H1 (cell line): ENCODE results near the gene AK8. TPM values are rescaled to one million over a fixed set of nuclear protein-coding genes. Genes with fewer than 3 reads are reported as not detected.

Source experiments
- CTCF ChIA-PET: fragments of 300-600 bp; sonication (Branson Sonifier 250); formaldehyde crosslinking; loops from one replicate; lab custom pipeline; 2021; ENCODE audit not compliant: partially characterized antibody; lab: Charles Lee
- POLR2A ChIA-PET: fragments of 300-600 bp; sonication (Branson Sonifier 250); formaldehyde crosslinking; loops from one replicate; lab custom pipeline; 2021; ENCODE audit warnings: inconsistent platforms; ENCODE audit not compliant: partially characterized antibody; lab: Charles Lee
- DNase-seq, 2 experiments: peaks; one replicate each; pipeline versions ENCODE4 v3.0.0 to v3.0.0-alpha.2; 2010 to 2022; ENCODE audit warnings: low spot score in 2 of 2, low read depth in 1 of 2, mixed read lengths in 1 of 2
- FAIRE-seq: peaks from 2 replicates; lab custom pipeline; 2011; peaks lifted over from hg19 to GRCh38; lab: Jason Lieb, UNC
- H2AFZ ChIP-seq: 2 replicates; pipeline ENCODE4 v1.8.1; 2012; ENCODE audit warnings: low read length, inconsistent platforms
- H2AK5ac ChIP-seq: 2 replicates; pipeline ENCODE4 v1.6.1; 2013; ENCODE audit warnings: low read depth, low read length
- H2BK120ac ChIP-seq: replicated peaks from 2 replicates; pipeline ENCODE3; 2013; ENCODE audit warnings: low read depth, low read length, inconsistent platforms
- H2BK12ac ChIP-seq: 2 replicates; pipeline ENCODE4 v1.6.1; 2013; ENCODE audit warnings: low read depth, low read length
- H2BK15ac ChIP-seq: 2 replicates; pipeline ENCODE4 v1.6.1; 2013; ENCODE audit warnings: low read length
- H2BK20ac ChIP-seq: 2 replicates; pipeline ENCODE4 v1.6.1; 2013; ENCODE audit warnings: low read length
- H2BK5ac ChIP-seq: 2 replicates; pipeline ENCODE4 v1.6.1; 2013; ENCODE audit warnings: low read depth, low read length
- H3K14ac ChIP-seq: 2 replicates; pipeline ENCODE4 v1.6.1; 2013; ENCODE audit warnings: inconsistent platforms; ENCODE audit not compliant: insufficient read length
- H3K18ac ChIP-seq: 2 replicates; pipeline ENCODE4 v1.6.1; 2013; ENCODE audit warnings: low read length; ENCODE audit errors: extremely low read depth
- H3K23ac ChIP-seq: 2 replicates; pipeline ENCODE4 v1.6.1; 2013; ENCODE audit warnings: inconsistent platforms; ENCODE audit not compliant: insufficient read length
- H3K23me2 ChIP-seq: 2 replicates; pipeline ENCODE4 v1.6.1; 2013; ENCODE audit warnings: low read depth, low read length
- H3K27ac ChIP-seq: 2 replicates; pipeline ENCODE4 v1.6.1; 2011; ENCODE audit warnings: low read depth, low read length, inconsistent platforms
- H3K27me3 ChIP-seq, 4 experiments: replicated peaks in 1 of 4; 1 replicate in 1 of 4; 2 replicates in 3 of 4; pipeline versions ENCODE4 v1.6.1 to v1.8.1; 2011 to 2013; ENCODE audit warnings: low read length in 3 of 4, mild to moderate bottlenecking in 3 of 4, inconsistent platforms in 2 of 4, mixed read lengths in 2 of 4, moderate library complexity in 1 of 4; ENCODE audit not compliant: control insufficient read depth in 3 of 4, insufficient read depth in 3 of 4; ENCODE audit errors: extremely low read depth in 1 of 4
- H3K36me3 ChIP-seq, 4 experiments: 2 replicates each; pipeline versions ENCODE4 v1.6.1 to v1.8.1; 2011 to 2013; ENCODE audit warnings: mild to moderate bottlenecking in 4 of 4, low read length in 3 of 4, moderate library complexity in 2 of 4, control low read depth in 1 of 4, inconsistent platforms in 1 of 4; ENCODE audit not compliant: insufficient read depth in 4 of 4, control insufficient read depth in 2 of 4
- H3K4ac ChIP-seq: replicated peaks from 2 replicates; pipeline ENCODE3; 2013; ENCODE audit warnings: low read length, low read depth, mixed read lengths, inconsistent platforms; ENCODE audit not compliant: insufficient read length
- H3K4me1 ChIP-seq, 4 experiments: replicated peaks in 1 of 4; 1 replicate in 1 of 4; 2 replicates in 3 of 4; pipeline versions ENCODE4 v1.6.1 to v1.8.1; 2011 to 2013; ENCODE audit warnings: low read length in 3 of 4, inconsistent platforms in 2 of 4, mixed read lengths in 1 of 4; ENCODE audit not compliant: insufficient read depth in 4 of 4, control insufficient read depth in 3 of 4
- H3K4me2 ChIP-seq, 2 experiments: 2 replicates each; pipeline versions ENCODE4 v1.6.1 to v1.8.1; 2011 to 2013; ENCODE audit warnings: low read depth in 2 of 2, low read length in 2 of 2, control low read depth in 1 of 2, inconsistent platforms in 1 of 2, mild to moderate bottlenecking in 1 of 2; ENCODE audit not compliant: insufficient read depth in 1 of 2
- H3K4me3 ChIP-seq, 4 experiments: fragments of 200-600, 300-600 bp in 1 of 4; sonication (generic), shearing (Covaris generic), sonication (Bioruptor Twin) in 1 of 4; 2 replicates each; pipeline versions ENCODE4 v1.5.1 to v1.8.1; 2011 to 2016; ENCODE audit warnings: low read length in 4 of 4, low read depth in 3 of 4, control low read depth in 2 of 4, inconsistent platforms in 2 of 4, mild to moderate bottlenecking in 2 of 4, mixed read lengths in 1 of 4, moderate library complexity in 1 of 4; ENCODE audit not compliant: insufficient read depth in 2 of 4; ENCODE audit errors: extremely low read depth in 1 of 4
- H3K56ac ChIP-seq: replicated peaks from 2 replicates; pipeline ENCODE3; 2013; ENCODE audit warnings: low read depth, mild to moderate bottlenecking, mixed read lengths, low read length, inconsistent platforms; ENCODE audit not compliant: insufficient read length
- H3K79me1 ChIP-seq: 2 replicates; pipeline ENCODE4 v1.6.1; 2013; ENCODE audit warnings: low read depth, low read length, control low read depth
- H3K79me2 ChIP-seq, 2 experiments: 2 replicates each; pipeline versions ENCODE4 v1.6.1 to v1.8.1; 2012 to 2013; ENCODE audit warnings: low read length in 2 of 2, mild to moderate bottlenecking in 2 of 2, inconsistent platforms in 1 of 2; ENCODE audit not compliant: insufficient read depth in 2 of 2, control insufficient read depth in 1 of 2
- H3K9ac ChIP-seq, 4 experiments: replicated peaks in 1 of 4; 1 replicate in 1 of 4; 2 replicates in 3 of 4; pipeline versions ENCODE4 v1.6.1 to v1.8.1; 2011 to 2013; ENCODE audit warnings: low read depth in 3 of 4, low read length in 3 of 4, control low read depth in 2 of 4, mild to moderate bottlenecking in 2 of 4, moderate library complexity in 2 of 4, inconsistent platforms in 1 of 4; ENCODE audit errors: extremely low read depth in 1 of 4
- H3K9me3 ChIP-seq, 2 experiments: 2 replicates each; pipeline versions ENCODE4 v1.6.1 to v1.8.1; 2012 to 2013; ENCODE audit warnings: mild to moderate bottlenecking in 2 of 2, moderate library complexity in 2 of 2, control low read depth in 1 of 2, inconsistent platforms in 1 of 2, low read depth in 1 of 2, low read length in 1 of 2, mixed read lengths in 1 of 2; ENCODE audit not compliant: insufficient read depth in 2 of 2
- H4K20me1 ChIP-seq, 2 experiments: replicated peaks in 1 of 2; 2 replicates each; pipeline versions ENCODE3 to v1.8.1; 2011 to 2013; ENCODE audit warnings: inconsistent platforms in 2 of 2, low read length in 2 of 2, mild to moderate bottlenecking in 1 of 2; ENCODE audit not compliant: insufficient read depth in 2 of 2, control insufficient read depth in 1 of 2
- H4K5ac ChIP-seq: 2 replicates; pipeline ENCODE4 v1.6.1; 2013; ENCODE audit warnings: low read length, low read depth, mixed read lengths, inconsistent platforms; ENCODE audit not compliant: insufficient read length
- H4K8ac ChIP-seq: 2 replicates; pipeline ENCODE4 v1.8.0; 2013; ENCODE audit warnings: mild to moderate bottlenecking, moderate library complexity, low read length, inconsistent platforms; ENCODE audit not compliant: insufficient read depth; ENCODE audit errors: extremely low read depth
- H4K91ac ChIP-seq: replicated peaks from 2 replicates; pipeline ENCODE3; 2013; ENCODE audit warnings: low read length, mixed read lengths, inconsistent platforms; ENCODE audit not compliant: insufficient read length
- BACH1 ChIP-seq: IDR thresholded peaks from 2 replicates; pipeline ENCODE4 v1.6.1; 2012; ENCODE audit warnings: low read length, improper control_type of control experiment
- CBX5 ChIP-seq: fragments of 300-800, 300-1000 bp; sonication (generic); IDR thresholded peaks from 2 replicates; pipeline ENCODE4 v1.7.1; 2016; ENCODE audit warnings: antibody characterized with exemption, low read length, low read depth
- CBX8 ChIP-seq: fragments of 300-800, 300-1000 bp; sonication (generic); IDR thresholded peaks from 2 replicates; pipeline ENCODE4 v1.7.1; 2016; ENCODE audit warnings: low read depth, low read length, borderline replicate concordance
- WGBS, 2 experiments: shearing (Covaris generic) in 1 of 2; methylation state at CpG; one replicate each; pipeline versions ENCODE4 v1.1.6 to v1.1.7; 2013 to 2015; ENCODE audit warnings: low lambda C conversion rate in 2 of 2, mixed read lengths in 2 of 2, inconsistent platforms in 1 of 2, low coverage in 1 of 2, missing lambda C conversion rate in 1 of 2; ENCODE audit not compliant: insufficient replicate concordance in 2 of 2, insufficient coverage in 1 of 2, insufficient read length in 1 of 2; ENCODE audit errors: extremely low coverage in 1 of 2, missing lambda C conversion rate in 1 of 2; 5-methylcytosine and 5-hydroxymethylcytosine counted together
- polyA plus RNA-seq, 7 experiments: library from polyadenylated mRNA; depleted of rRNA in 3 of 7; stranded (reverse) in 5 of 7; unstranded in 2 of 7; fragments of >200 nt in 5 of 7; fragments of 200-250 nt in 2 of 7; gene quantifications; 1 replicate in 5 of 7; 2 replicates in 1 of 7; 4 replicates in 1 of 7; pipeline versions ENCODE4 v1.2.1 to v1.2.3, GENCODE V29; 2011 to 2013; ENCODE audit warnings: missing spikeins in 2 of 7, mixed read lengths in 2 of 7
- total RNA-seq: library from RNA; stranded (reverse); fragmentation: NEBNext Ultra II Directional; extraction: Animal tissue kit (Norgen Biotek cat#: 25700); gene quantifications from 2 replicates; pipeline ENCODE4 v1.2.1, GENCODE V29; 2021

AK8 gene
- total and polyA plus RNA-seq, 2 of the 8 experiments (the other 6 are each of a cell fraction or from before 2014, with no cell fraction given): 0.35 to 0.48 TPM

GRCh38 chr9:132862533-132862932, 15.6 kb downstream of the AK8 start:
- TF ChIP-seq CBX5 (no peak), CBX8 (no peak), BACH1 (no peak)
- Histone ChIP-seq H2BK120ac (no peak overlapping the region), H4K91ac (no peak overlapping the region), H3K4ac (no peak overlapping the region), H3K23ac (no peak overlapping the region), H3K79me1 (no peaks in the 10 kb centered on the region), H3K56ac (no peak overlapping the region), H2AK5ac (no peak overlapping the region), H3K4me1 (peaks cover 2 to 12% (median 5%) of the 10 kb centered on the region in 4 experiments; a peak in 6 of 7 replicates), H3K23me2 (no peaks in the 10 kb centered on the region), H3K36me3 (no peaks in the 10 kb centered on the region), H2BK15ac (no peak overlapping the region), H3K18ac (no peak overlapping the region), H3K4me3 (no peak overlapping the region), H3K79me2 (no peaks in the 10 kb centered on the region), H4K20me1 (no peaks in the 10 kb centered on the region), H3K4me2 (no peak overlapping the region), H2BK5ac (no peak overlapping the region), H3K9ac (no peak overlapping the region), H4K5ac (no peak overlapping the region), H2AFZ (no peak overlapping the region), H3K9me3 (no peaks in the 10 kb centered on the region), H2BK12ac (no peak overlapping the region), H3K27ac (no peak overlapping the region), H4K8ac (no peak overlapping the region), H2BK20ac (no peak overlapping the region), H3K14ac (no peak overlapping the region), H3K27me3 (no peaks in the 10 kb centered on the region; a peak in 2 of 7 replicates)
- WGBS, 2 experiments: 83% methylated on average over 6 of the region's 6 CpGs; no CpG with 5 or more reads in 1 of the 2 experiments
- POLR2A ChIA-PET: no interaction called here
- FAIRE-seq (no peak), DNase-seq (no peak)
- CTCF ChIA-PET: interaction anchor here (0.8 to 1.7 kb wide), 3 partner anchors 11 to 1025 kb away, joined by 3 to 4 read pairs (median 4); no protein-coding TSS in a partner anchor
